Prostate gland (tissue), 2 donors: Measurements from ENCODE around the gene SCUBE1.

Source experiments
- POLR2A ChIP-seq: fragments of 450-650 bp; IDR thresholded peaks from one replicate; pipeline ENCODE4 v1.6.1; 2016; ENCODE audit warnings: antibody characterized with exemption, mild to moderate bottlenecking
- TF ChIP-seq, protein P1 (sequence below), 4 experiments: fragments of 200-600 bp in 2 of 4; fragments of 450-650 bp in 2 of 4; sonication (generic) in 2 of 4; IDR thresholded peaks; 1 replicate in 3 of 4; 2 replicates in 1 of 4; pipeline ENCODE4 v1.5.1; 2016 to 2019; ENCODE audit warnings: antibody characterized with exemption in 4 of 4, mild to moderate bottlenecking in 2 of 4, moderate library complexity in 2 of 4

DNA sequence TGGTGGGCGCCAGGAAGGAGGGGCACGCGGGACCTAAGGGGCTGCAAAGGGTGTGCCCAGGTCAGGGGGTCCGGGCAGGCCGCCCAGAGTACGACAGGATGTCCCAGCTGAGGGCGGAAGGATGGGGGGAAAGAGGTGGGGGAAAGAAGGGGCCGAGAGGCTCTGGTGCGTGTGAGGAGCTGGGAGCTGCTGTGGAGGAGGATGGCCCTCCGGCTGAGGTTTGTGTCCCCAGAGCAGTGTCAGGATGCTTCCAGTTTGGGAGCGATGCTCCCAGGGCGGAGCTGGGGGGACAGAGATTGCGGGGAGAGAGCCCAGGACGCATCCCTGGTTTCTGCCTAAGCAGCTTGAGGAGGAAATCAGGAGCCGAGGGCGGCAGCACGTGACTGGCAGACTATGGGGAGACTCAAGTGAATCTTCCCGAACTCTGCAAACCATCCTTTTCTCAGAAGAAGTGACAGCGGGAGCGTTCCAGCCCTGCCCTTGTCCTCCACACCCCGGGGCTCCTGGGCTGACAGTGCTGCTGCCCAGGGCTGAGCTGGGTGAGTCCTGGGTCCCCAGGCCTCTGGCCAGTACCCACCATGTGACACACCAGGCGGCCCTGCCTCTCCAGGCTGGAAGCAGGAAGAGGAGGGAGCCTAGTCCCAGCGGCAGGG is 136.5 kb downstream of the SCUBE1 start:
- TF ChIP-seq, protein P1, sequence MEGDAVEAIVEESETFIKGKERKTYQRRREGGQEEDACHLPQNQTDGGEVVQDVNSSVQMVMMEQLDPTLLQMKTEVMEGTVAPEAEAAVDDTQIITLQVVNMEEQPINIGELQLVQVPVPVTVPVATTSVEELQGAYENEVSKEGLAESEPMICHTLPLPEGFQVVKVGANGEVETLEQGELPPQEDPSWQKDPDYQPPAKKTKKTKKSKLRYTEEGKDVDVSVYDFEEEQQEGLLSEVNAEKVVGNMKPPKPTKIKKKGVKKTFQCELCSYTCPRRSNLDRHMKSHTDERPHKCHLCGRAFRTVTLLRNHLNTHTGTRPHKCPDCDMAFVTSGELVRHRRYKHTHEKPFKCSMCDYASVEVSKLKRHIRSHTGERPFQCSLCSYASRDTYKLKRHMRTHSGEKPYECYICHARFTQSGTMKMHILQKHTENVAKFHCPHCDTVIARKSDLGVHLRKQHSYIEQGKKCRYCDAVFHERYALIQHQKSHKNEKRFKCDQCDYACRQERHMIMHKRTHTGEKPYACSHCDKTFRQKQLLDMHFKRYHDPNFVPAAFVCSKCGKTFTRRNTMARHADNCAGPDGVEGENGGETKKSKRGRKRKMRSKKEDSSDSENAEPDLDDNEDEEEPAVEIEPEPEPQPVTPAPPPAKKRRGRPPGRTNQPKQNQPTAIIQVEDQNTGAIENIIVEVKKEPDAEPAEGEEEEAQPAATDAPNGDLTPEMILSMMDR (IDR thresholded peaks at IDR 0.05), result no peak
- TF ChIP-seq POLR2A, result no peak
